Measurements from ENCODE around the gene PABPN1. TPM values are rescaled to one million over a fixed set of nuclear protein-coding genes. Genes with fewer than 3 reads are reported as not detected.

The PABPN1 gene
- total RNA-seq, 1 donor from 2014 or later = 162 TPM

GRCh38 chr14:23361763-23362162 is 40.5 kb downstream of the PABPN1 start:
- no peak overlapping the region for H3K4me2 ChIP-seq (ENCODE audit: low read length)
- no peak overlapping the region for H3K4me3 Mint-ChIP-seq (ENCODE audit: unreplicated experiment)
- TF ChIP-seq EZH2 (IDR thresholded peaks at IDR 0.05; ENCODE audit: insufficient read depth, low read length) (no peak), CTCF (IDR thresholded peaks at IDR 0.05; ENCODE audit: insufficient read depth, low read depth, low read length) (no peak)
- peaks cover 15% of the 10 kb centered on the region for H3K79me2 ChIP-seq (ENCODE audit: insufficient read depth, low read length)
- H3K27ac ChIP-seq (ENCODE audit: low read depth, low read length) = peak overlapping the region; percentile 22
- no peaks in the 10 kb centered on the region for H3K9me3 ChIP-seq (ENCODE audit: insufficient read depth, low read depth, low read length)
- H3K4me1 Mint-ChIP-seq (ENCODE audit: low read depth, unreplicated experiment) = no peaks in the 10 kb centered on the region
- H4K20me1 ChIP-seq (ENCODE audit: insufficient read depth, low read length) = peaks cover 5% of the 10 kb centered on the region
- DNase-seq (ENCODE audit: low read depth) (no peak), FAIRE-seq (no peak)
- H3K9ac ChIP-seq (ENCODE audit: low read length) = peak overlapping the region; percentile 6
- no peaks in the 10 kb centered on the region for H3K9me3 Mint-ChIP-seq (ENCODE audit: unreplicated experiment)
- H3K36me3 Mint-ChIP-seq (ENCODE audit: low read depth, unreplicated experiment) = peaks cover 1% of the 10 kb centered on the region
- peak overlapping the region; percentile 10 for H3K27ac Mint-ChIP-seq (ENCODE audit: unreplicated experiment)
- peaks cover 14% of the 10 kb centered on the region for H3K4me1 ChIP-seq (ENCODE audit: insufficient read depth, low read length)
- H3K4me3 ChIP-seq (ENCODE audit: insufficient read depth, low read depth, low read length) = no peak overlapping the region
- H3K36me3 ChIP-seq (ENCODE audit: insufficient read depth, low read length) = peaks cover 3% of the 10 kb centered on the region
- H2AFZ ChIP-seq (ENCODE audit: low read depth, low read length) = no peak overlapping the region
- peaks cover 15% of the 10 kb centered on the region for H3K27me3 Mint-ChIP-seq (ENCODE audit: low read depth, unreplicated experiment)
- no peaks in the 10 kb centered on the region for H3K27me3 ChIP-seq (ENCODE audit: insufficient read depth, low read length)

- H3K4me2 ChIP-seq (ENCODE audit: low read length) = no peak overlapping the region
- peak overlapping the region; percentile 10 for H3K27ac Mint-ChIP-seq (ENCODE audit: unreplicated experiment)
- FAIRE-seq (no peak), DNase-seq (ENCODE audit: low read depth) (peak; percentile 22)
- peaks cover 5% of the 10 kb centered on the region for H4K20me1 ChIP-seq (ENCODE audit: insufficient read depth, low read length)
- H3K9me3 Mint-ChIP-seq (ENCODE audit: unreplicated experiment) = no peaks in the 10 kb centered on the region
- no peak overlapping the region for H3K27ac ChIP-seq (ENCODE audit: low read depth, low read length)
- peaks cover 19% of the 10 kb centered on the region for H3K27me3 Mint-ChIP-seq (ENCODE audit: low read depth, unreplicated experiment)
- peaks cover 15% of the 10 kb centered on the region for H3K79me2 ChIP-seq (ENCODE audit: insufficient read depth, low read length)
- H3K9ac ChIP-seq (ENCODE audit: low read length) = peak overlapping the region; percentile 6
- no peak overlapping the region for H3K4me3 Mint-ChIP-seq (ENCODE audit: unreplicated experiment)
- peaks cover 3% of the 10 kb centered on the region for H3K36me3 ChIP-seq (ENCODE audit: insufficient read depth, low read length)
- H3K9me3 ChIP-seq (ENCODE audit: insufficient read depth, low read depth, low read length) = no peaks in the 10 kb centered on the region
- no peak overlapping the region for H2AFZ ChIP-seq (ENCODE audit: low read depth, low read length)
- peaks cover 14% of the 10 kb centered on the region for H3K4me1 ChIP-seq (ENCODE audit: insufficient read depth, low read length)
- H3K4me3 ChIP-seq (ENCODE audit: insufficient read depth, low read depth, low read length) = no peak overlapping the region
- no peaks in the 10 kb centered on the region for H3K27me3 ChIP-seq (ENCODE audit: insufficient read depth, low read length)
- peaks cover 1% of the 10 kb centered on the region for H3K36me3 Mint-ChIP-seq (ENCODE audit: low read depth, unreplicated experiment)
- TF ChIP-seq EZH2 (IDR thresholded peaks at IDR 0.05; ENCODE audit: insufficient read depth, low read length) (no peak), CTCF (IDR thresholded peaks at IDR 0.05; ENCODE audit: insufficient read depth, low read depth, low read length) (peak; percentile 24)
- H3K4me1 Mint-ChIP-seq (ENCODE audit: low read depth, unreplicated experiment) = no peaks in the 10 kb centered on the region
These were observed 40.9 kb downstream of the PABPN1 start for GRCh38 chr14:23362200-23362599.

- FAIRE-seq (no peak), DNase-seq (ENCODE audit: low read depth) (peak; percentile 4)
- Mint-ChIP-seq H3K36me3 (ENCODE audit: low read depth, unreplicated experiment) (peaks cover 1% of the 10 kb centered on the region), H3K27me3 (ENCODE audit: low read depth, unreplicated experiment) (peaks cover 40% of the 10 kb centered on the region), H3K4me3 (ENCODE audit: unreplicated experiment) (peak overlapping the region; percentile 81), H3K27ac (ENCODE audit: unreplicated experiment) (peak overlapping the region; percentile 69), H3K4me1 (ENCODE audit: low read depth, unreplicated experiment) (no peaks in the 10 kb centered on the region), H3K9me3 (ENCODE audit: unreplicated experiment) (no peaks in the 10 kb centered on the region)
- Histone ChIP-seq H3K4me3 (ENCODE audit: insufficient read depth, low read depth, low read length) (peak overlapping the region; percentile 58), H3K4me1 (ENCODE audit: insufficient read depth, low read length) (peaks cover 14% of the 10 kb centered on the region), H3K27ac (ENCODE audit: low read depth, low read length) (peak overlapping the region; percentile 19), H3K36me3 (ENCODE audit: insufficient read depth, low read length) (no peaks in the 10 kb centered on the region), H3K9me3 (ENCODE audit: insufficient read depth, low read depth, low read length) (no peaks in the 10 kb centered on the region), H3K27me3 (ENCODE audit: insufficient read depth, low read length) (no peaks in the 10 kb centered on the region), H4K20me1 (ENCODE audit: insufficient read depth, low read length) (peaks cover 5% of the 10 kb centered on the region), H3K9ac (ENCODE audit: low read length) (peak overlapping the region; percentile 81), H3K4me2 (ENCODE audit: low read length) (peak overlapping the region; percentile 87), H2AFZ (ENCODE audit: low read depth, low read length) (peak overlapping the region; percentile 88), H3K79me2 (ENCODE audit: insufficient read depth, low read length) (peaks cover 15% of the 10 kb centered on the region)
- no peak for TF ChIP-seq EZH2 (IDR thresholded peaks at IDR 0.05; ENCODE audit: insufficient read depth, low read length)
- no peak for TF ChIP-seq CTCF (IDR thresholded peaks at IDR 0.05; ENCODE audit: insufficient read depth, low read depth, low read length)
These were observed 43.1 kb downstream of the PABPN1 start for GRCh38 chr14:23364164-23365035.
